Liver (tissue), 9 donors: Measurements from ENCODE around the gene FZD10. TPM values are rescaled to one million over a fixed set of nuclear protein-coding genes. Genes with fewer than 3 reads are reported as not detected.

Source experiments
- DNase-seq: peaks from one replicate; pipeline ENCODE4 v3.0.0-alpha.2; 2017; ENCODE audit warnings: low spot score
- H3K27ac ChIP-seq, 2 donors: one replicate each; pipeline ENCODE4 v1.7.0; 2013; ENCODE audit warnings: inconsistent platforms in 2 of 2, low read length in 2 of 2, control low read depth in 1 of 2, low read depth in 1 of 2, mild to moderate bottlenecking in 1 of 2
- H3K27me3 ChIP-seq, 4 donors: one replicate each; pipeline versions ENCODE4 v1.6.1 to v1.7.0; 2013; ENCODE audit warnings: low read length in 3 of 4, inconsistent platforms in 1 of 4, mild to moderate bottlenecking in 1 of 4, moderate library complexity in 1 of 4; ENCODE audit not compliant: control insufficient read depth in 4 of 4, insufficient read depth in 4 of 4
- H3K36me3 ChIP-seq, 4 donors: one replicate each; pipeline versions ENCODE4 v1.6.1 to v1.7.0; 2013; ENCODE audit warnings: low read length in 3 of 4, mild to moderate bottlenecking in 3 of 4, low read depth in 1 of 4, moderate library complexity in 1 of 4; ENCODE audit not compliant: control insufficient read depth in 4 of 4, insufficient read depth in 3 of 4
- H3K4me1 ChIP-seq, 4 donors: one replicate each; pipeline versions ENCODE4 v1.6.1 to v1.7.0; 2013; ENCODE audit warnings: low read length in 3 of 4, mild to moderate bottlenecking in 3 of 4, moderate library complexity in 1 of 4; ENCODE audit not compliant: control insufficient read depth in 4 of 4, insufficient read depth in 4 of 4
- H3K4me3 ChIP-seq, 3 donors: one replicate each; pipeline versions ENCODE4 v1.6.1 to v1.7.0; 2013; ENCODE audit warnings: low read length in 3 of 3, control low read depth in 1 of 3, low read depth in 1 of 3, mild to moderate bottlenecking in 1 of 3
- H3K9ac ChIP-seq, 2 donors: one replicate each; pipeline ENCODE4 v1.7.0; 2013; ENCODE audit warnings: low read length in 2 of 2, mild to moderate bottlenecking in 2 of 2, moderate library complexity in 2 of 2, control low read depth in 1 of 2, low read depth in 1 of 2
- H3K9me3 ChIP-seq, 4 donors: one replicate each; pipeline versions ENCODE4 v1.6.1 to v1.7.0; 2013; ENCODE audit warnings: low read length in 3 of 4; ENCODE audit not compliant: control insufficient read depth in 4 of 4
- ATF3 ChIP-seq: IDR thresholded peaks from 2 replicates; pipeline ENCODE4 v1.6.1; 2016; ENCODE audit warnings: antibody characterized with exemption
- CTCF ChIP-seq: fragments of 150-350 bp; IDR thresholded peaks from 2 replicates; pipeline ENCODE4 v1.5.1; 2017; ENCODE audit warnings: improper control_type of control experiment, low read depth, low read length; ENCODE audit not compliant: missing input control
- EGR1 ChIP-seq, 2 donors: IDR thresholded peaks; 2 replicates each; pipeline ENCODE4 v1.6.1; 2016 to 2018; ENCODE audit warnings: antibody characterized with exemption in 2 of 2, low read depth in 2 of 2
- FOXA1 ChIP-seq: IDR thresholded peaks from 2 replicates; pipeline ENCODE4 v1.6.1; 2016; ENCODE audit warnings: antibody characterized with exemption
- FOXA2 ChIP-seq: IDR thresholded peaks from 2 replicates; pipeline ENCODE4 v1.6.1; 2016; ENCODE audit warnings: antibody characterized with exemption
- GABPA ChIP-seq, 2 donors: IDR thresholded peaks in 1 of 2; conservative IDR thresholded peaks in 1 of 2; 2 replicates each; pipeline ENCODE4 v1.6.1; 2016; ENCODE audit warnings: antibody characterized with exemption in 2 of 2, mild to moderate bottlenecking in 1 of 2, moderate library complexity in 1 of 2
- HNF4A ChIP-seq, 2 donors: conservative IDR thresholded peaks; 2 replicates each; pipeline ENCODE4 v1.6.1; 2016; ENCODE audit warnings: antibody characterized with exemption in 2 of 2, mild to moderate bottlenecking in 2 of 2
- HNF4G ChIP-seq: IDR thresholded peaks from 2 replicates; pipeline ENCODE4 v1.6.1; 2016; ENCODE audit warnings: antibody characterized with exemption
- JUND ChIP-seq, 2 donors: IDR thresholded peaks; 2 replicates each; pipeline ENCODE4 v1.6.1; 2016; ENCODE audit warnings: antibody characterized with exemption in 2 of 2
- MAX ChIP-seq: IDR thresholded peaks from 2 replicates; pipeline ENCODE4 v1.6.1; 2016; ENCODE audit warnings: antibody characterized with exemption
- NR2F2 ChIP-seq: IDR thresholded peaks from 2 replicates; pipeline ENCODE4 v1.6.1; 2016; ENCODE audit warnings: antibody characterized with exemption
- RAD21 ChIP-seq, 2 donors: IDR thresholded peaks; 2 replicates each; pipeline ENCODE4 v1.6.1; 2016; ENCODE audit warnings: antibody characterized with exemption in 2 of 2, mild to moderate bottlenecking in 2 of 2
- REST ChIP-seq: IDR thresholded peaks from 2 replicates; pipeline ENCODE4 v1.6.1; 2016; ENCODE audit warnings: antibody characterized with exemption, mild to moderate bottlenecking
- RXRA ChIP-seq, 2 donors: IDR thresholded peaks; 2 replicates each; pipeline ENCODE4 v1.6.1; 2017 to 2018; ENCODE audit warnings: antibody characterized with exemption in 2 of 2, mild to moderate bottlenecking in 1 of 2
- SP1 ChIP-seq: IDR thresholded peaks from 2 replicates; pipeline ENCODE4 v1.6.1; 2018; ENCODE audit warnings: antibody characterized with exemption, mild to moderate bottlenecking
- TAF1 ChIP-seq: conservative IDR thresholded peaks from 2 replicates; pipeline ENCODE4 v1.6.1; 2016; ENCODE audit warnings: antibody characterized with exemption, mild to moderate bottlenecking
- YY1 ChIP-seq: IDR thresholded peaks from 2 replicates; pipeline ENCODE4 v1.6.1; 2016; ENCODE audit warnings: antibody characterized with exemption, mild to moderate bottlenecking
- ZBTB33 ChIP-seq: IDR thresholded peaks from 2 replicates; pipeline ENCODE4 v1.6.1; 2016; ENCODE audit warnings: antibody characterized with exemption
- WGBS: extraction: QIAGEN DNeasy Blood & Tissue Kit; methylation state at CpG from one replicate; pipeline ENCODE4 v1.1.7; 2013; 5-methylcytosine and 5-hydroxymethylcytosine counted together
- polyA plus RNA-seq, 2 donors: library from polyadenylated mRNA; stranded (reverse) in 1 of 2; unstranded in 1 of 2; fragments of 200-250 nt in 1 of 2; fragments of >200 nt in 1 of 2; fragmentation: Nextera tagmentation in 1 of 2; extraction: Ambion mirVana in 1 of 2; gene quantifications; one replicate each; pipeline versions ENCODE4 v1.2.1 to v1.2.3, GENCODE V29; 2013 to 2015
- total RNA-seq, 2 donors: library from RNA; depleted of rRNA; stranded (reverse); fragments of >200 nt; gene quantifications; one replicate each; pipeline ENCODE4 v1.2.3, GENCODE V29; 2014
- donor health status: healthy.
- donor health status: healthy.
- donor health status: healthy.
- donor health status: healthy.
- donor health status: healthy.

The FZD10 gene
- total and polyA plus RNA-seq, 4 donors = 0.02 TPM; not detected in 3

- H3K36me3 ChIP-seq = no peaks in the 10 kb centered on the region
- DNase-seq = no peak
- H3K9ac ChIP-seq = no peak overlapping the region
- no peaks in the 10 kb centered on the region for H3K4me1 ChIP-seq
- TF ChIP-seq TAF1 = no peak
- no peak for TF ChIP-seq ATF3
- no peak for TF ChIP-seq RXRA (IDR thresholded peaks at IDR 0.05)
- no peak for TF ChIP-seq MAX
- no peak for TF ChIP-seq ZBTB33
- TF ChIP-seq GABPA (IDR thresholded peaks at IDR 0.05 in 1 of 2, conservative IDR thresholded peaks at IDR 0.05 in 1 of 2) = no peak
- TF ChIP-seq EGR1 (IDR thresholded peaks at IDR 0.05; ENCODE audit: low read depth in 2 of 2) = no peak
- TF ChIP-seq FOXA2 = no peak
- TF ChIP-seq FOXA1 = no peak
- TF ChIP-seq RAD21 (IDR thresholded peaks at IDR 0.05) = no peak
- no peak for TF ChIP-seq JUND (IDR thresholded peaks at IDR 0.05)
- no peak for TF ChIP-seq HNF4A (conservative IDR thresholded peaks at IDR 0.05)
- TF ChIP-seq SP1 = no peak
- no peak for TF ChIP-seq NR2F2
- no peak for TF ChIP-seq REST
- no peak for TF ChIP-seq CTCF
- TF ChIP-seq HNF4G = no peak
- H3K4me3 ChIP-seq = no peak overlapping the region
- no peaks in the 10 kb centered on the region for H3K9me3 ChIP-seq
- WGBS = 91% methylated on average over 8 of the region's 8 CpGs
- H3K27ac ChIP-seq = no peak overlapping the region
- H3K27me3 ChIP-seq = peaks cover 0 to 4% (median 2%) of the 10 kb centered on the region in 4 donors
Observed at GRCh38 chr12:130115646-130116045, 46.6 kb upstream of the FZD10 start.

- TF ChIP-seq GABPA (IDR thresholded peaks at IDR 0.05 in 1 of 2, conservative IDR thresholded peaks at IDR 0.05 in 1 of 2) (no peak), REST (no peak), YY1 (no peak), SP1 (no peak), FOXA2 (no peak), HNF4A (conservative IDR thresholded peaks at IDR 0.05) (no peak), NR2F2 (no peak), TAF1 (no peak), ZBTB33 (no peak), RAD21 (IDR thresholded peaks at IDR 0.05) (no peak)
- no peak for DNase-seq
- Histone ChIP-seq H3K27me3 (peaks cover 0 to 4% (median 2%) of the 10 kb centered on the region in 4 donors), H3K27ac (no peak overlapping the region), H3K9ac (no peak overlapping the region), H3K36me3 (no peaks in the 10 kb centered on the region), H3K4me3 (no peak overlapping the region), H3K9me3 (no peaks in the 10 kb centered on the region), H3K4me1 (no peaks in the 10 kb centered on the region)
- 79% methylated on average over 6 of the region's 6 CpGs for WGBS
Observed at GRCh38 chr12:130116791-130117190, 45.5 kb upstream of the FZD10 start.
